ENCODE data around the gene RFTN1. TPM values are rescaled to one million over a fixed set of nuclear protein-coding genes. Genes with fewer than 3 reads are reported as not detected.

RFTN1 gene
- total and polyA plus RNA-seq, 2 donors (not counting 3 experiments of a cell fraction or from before 2014, with no cell fraction given), result 40.3 to 43.3 TPM

DNA sequence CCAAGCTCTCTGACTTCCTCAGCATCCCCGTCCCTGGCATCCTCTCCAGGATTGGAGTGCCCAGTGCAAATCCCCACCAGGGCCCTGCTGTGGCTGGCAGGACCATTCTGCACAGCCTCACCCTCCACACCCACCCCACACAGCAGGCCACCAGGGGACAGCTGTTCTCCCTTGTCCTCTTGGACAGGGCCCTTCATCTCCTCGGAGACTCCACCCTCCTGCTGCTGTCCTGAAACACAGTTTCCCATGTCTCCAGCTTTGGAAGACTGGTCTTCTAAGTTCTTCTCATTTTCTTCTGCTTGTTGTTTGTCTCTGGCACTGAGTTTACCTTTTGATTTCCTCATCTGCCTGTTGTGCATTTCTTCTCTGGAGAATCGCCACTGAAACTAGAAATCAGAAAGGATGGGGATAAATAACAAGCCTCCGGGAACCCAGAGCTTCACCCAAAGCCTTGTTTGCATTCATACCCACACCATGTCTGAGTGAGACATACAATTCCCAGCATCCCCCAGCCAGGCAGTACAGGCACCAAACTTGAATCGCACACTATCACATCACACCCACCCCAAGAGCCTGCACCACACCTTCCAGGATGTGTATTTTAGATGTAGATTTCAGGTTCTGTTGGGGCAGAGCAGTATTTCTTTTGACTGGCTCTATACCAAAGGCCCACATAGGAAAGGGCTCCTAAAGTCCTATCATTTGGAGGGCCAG, 196.5 kb downstream of the RFTN1 start:
- dilution Hi-C loops (cut with MboI; ENCODE audit: extremely low pct_ligation_motif_present, low sequenced_read_pairs), result no loop called here
- no peak for TF ChIP-seq POLR2A (IDR thresholded peaks at IDR 0.05; ENCODE audit: low read depth, low read length)
- no peak for TF ChIP-seq POLR2AphosphoS5 (IDR thresholded peaks at IDR 0.05; ENCODE audit: insufficient read depth, low read depth, low read length)
- TF ChIP-seq JUN (IDR thresholded peaks at IDR 0.05; ENCODE audit: borderline replicate concordance, insufficient read depth, insufficient read length, low read depth), result no peak
- TF ChIP-seq GATA2 (IDR thresholded peaks at IDR 0.05; ENCODE audit: insufficient read depth, insufficient read length, low read depth, low read length), result no peak
- TF ChIP-seq FOS (IDR thresholded peaks at IDR 0.05; ENCODE audit: borderline replicate concordance, insufficient read depth, low read length), result no peak
- TF ChIP-seq, protein P1, sequence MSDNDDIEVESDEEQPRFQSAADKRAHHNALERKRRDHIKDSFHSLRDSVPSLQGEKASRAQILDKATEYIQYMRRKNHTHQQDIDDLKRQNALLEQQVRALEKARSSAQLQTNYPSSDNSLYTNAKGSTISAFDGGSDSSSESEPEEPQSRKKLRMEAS (IDR thresholded peaks at IDR 0.05; ENCODE audit: insufficient read depth, insufficient read length), result no peak
- ChIA-PET POLR2A (no interaction called here), CTCF (interaction anchor here (1.6 kb wide), 1 partner anchor 26 kb away, joined by 8 read pairs; no protein-coding TSS in a partner anchor)
- Histone ChIP-seq H3K27me3 (ENCODE audit: control insufficient read depth in 2 of 2, insufficient read depth in 2 of 2, low read length in 2 of 2) (no peaks in the 10 kb centered on the region), H3K9me3 (replicated peaks; ENCODE audit: control insufficient read depth, insufficient read depth, low read length) (no peaks in the 10 kb centered on the region), H3K9ac (replicated peaks; ENCODE audit: extremely low read depth, insufficient read depth, low read length) (no peak overlapping the region), H3K36me3 (ENCODE audit: control insufficient read depth in 2 of 2, extremely low read depth in 1 of 2, insufficient read depth in 2 of 2, low read length in 2 of 2) (peaks cover 0 to 19% of the 10 kb centered on the region in 2 experiments), H3K4me2 (ENCODE audit: insufficient read depth, low read length) (no peak overlapping the region), H4K20me1 (replicated peaks; ENCODE audit: control insufficient read depth, extremely low read depth, insufficient read depth, low read length) (no peaks in the 10 kb centered on the region), H3K4me3 (replicated peaks in 1 of 3; ENCODE audit: insufficient read depth in 1 of 3, low read depth in 1 of 3, low read length in 3 of 3) (no peak overlapping the region), H3K4me1 (ENCODE audit: control insufficient read depth, extremely low read depth, insufficient read depth, low read length) (no peaks in the 10 kb centered on the region), H2AFZ (ENCODE audit: low read depth, low read length) (no peak overlapping the region), H3K27ac (ENCODE audit: insufficient read depth, low read depth, low read length) (no peak overlapping the region), H3K9me1 (replicated peaks; ENCODE audit: control insufficient read depth, extremely low read depth, insufficient read depth, low read length) (no peaks in the 10 kb centered on the region), H3K79me2 (ENCODE audit: control insufficient read depth, insufficient read depth, low read length) (no peaks in the 10 kb centered on the region)
- no TSS peak for BruUV-seq (replicated peaks)
- FAIRE-seq, result no peak
- DNase-seq (ENCODE audit: low read depth, low spot score), result no peak
- intact Hi-C loops (cut with micrococcal nuclease), result no loop called here

DNA sequence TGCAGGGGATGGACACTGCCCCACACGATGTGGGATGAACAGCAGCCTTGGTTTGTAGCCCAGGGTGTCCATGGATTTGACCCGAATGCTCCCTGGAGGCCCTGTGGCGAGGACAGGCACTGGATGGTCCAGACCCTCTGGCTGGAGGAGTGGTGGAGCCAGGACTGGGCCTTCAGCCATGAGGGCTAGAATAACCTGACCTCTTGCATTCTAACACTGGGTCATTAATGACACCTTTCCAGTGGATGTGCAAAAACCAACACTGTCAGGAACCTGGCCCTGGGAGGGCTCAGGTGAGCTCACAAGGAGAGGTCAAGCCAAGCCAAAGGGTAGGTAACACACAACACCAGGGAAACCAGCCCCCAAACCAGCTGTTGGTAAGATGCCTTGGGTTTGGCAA, 197.1 kb downstream of the RFTN1 start:
- no peaks in the 10 kb centered on the region for H3K9me1 ChIP-seq (replicated peaks; ENCODE audit: control insufficient read depth, extremely low read depth, insufficient read depth, low read length)
- H4K20me1 ChIP-seq (replicated peaks; ENCODE audit: control insufficient read depth, extremely low read depth, insufficient read depth, low read length), result no peaks in the 10 kb centered on the region
- no peaks in the 10 kb centered on the region for H3K9me3 ChIP-seq (replicated peaks; ENCODE audit: control insufficient read depth, insufficient read depth, low read length)
- POLR2A ChIA-PET, result no interaction called here
- no peak overlapping the region for H3K4me3 ChIP-seq (replicated peaks in 1 of 3; ENCODE audit: insufficient read depth in 1 of 3, low read depth in 1 of 3, low read length in 3 of 3)
- H3K27ac ChIP-seq (ENCODE audit: insufficient read depth, low read depth, low read length), result no peak overlapping the region
- peaks cover 0 to 16% of the 10 kb centered on the region in 2 experiments for H3K36me3 ChIP-seq (ENCODE audit: control insufficient read depth in 2 of 2, extremely low read depth in 1 of 2, insufficient read depth in 2 of 2, low read length in 2 of 2)
- dilution Hi-C loops (cut with MboI; ENCODE audit: extremely low pct_ligation_motif_present, low sequenced_read_pairs), result no loop called here
- CTCF ChIA-PET, result no interaction called here
- TF ChIP-seq JUN (IDR thresholded peaks at IDR 0.05; ENCODE audit: borderline replicate concordance, insufficient read depth, insufficient read length, low read depth) (no peak), CTCF (IDR thresholded peaks at IDR 0.05; ENCODE audit: extremely low read depth in 1 of 2, insufficient read depth in 1 of 2, low read depth in 1 of 2, low read length in 2 of 2) (no peak), POLR2A (IDR thresholded peaks at IDR 0.05; ENCODE audit: low read depth, low read length) (no peak), FOS (IDR thresholded peaks at IDR 0.05; ENCODE audit: borderline replicate concordance, insufficient read depth, low read length) (no peak), EZH2 (IDR thresholded peaks at IDR 0.05; ENCODE audit: borderline replicate concordance, low read depth, low read length, severe bottlenecking) (no peak), GATA2 (IDR thresholded peaks at IDR 0.05; ENCODE audit: insufficient read depth, insufficient read length, low read depth, low read length) (no peak)
- TF ChIP-seq, protein P1 (IDR thresholded peaks at IDR 0.05; ENCODE audit: insufficient read depth, insufficient read length), result no peak
- no TSS peak for BruUV-seq (replicated peaks)
- no peak overlapping the region for H2AFZ ChIP-seq (ENCODE audit: low read depth, low read length)
- no peaks in the 10 kb centered on the region for H3K4me1 ChIP-seq (ENCODE audit: control insufficient read depth, extremely low read depth, insufficient read depth, low read length)
- FAIRE-seq, result no peak
- H3K27me3 ChIP-seq (ENCODE audit: control insufficient read depth in 2 of 2, insufficient read depth in 2 of 2, low read length in 2 of 2), result no peaks in the 10 kb centered on the region
- no peak for DNase-seq (ENCODE audit: low read depth, low spot score)
- intact Hi-C loops (cut with micrococcal nuclease), result no loop called here
- H3K4me2 ChIP-seq (ENCODE audit: insufficient read depth, low read length), result no peak overlapping the region
- no peaks in the 10 kb centered on the region for H3K79me2 ChIP-seq (ENCODE audit: control insufficient read depth, insufficient read depth, low read length)
- H3K9ac ChIP-seq (replicated peaks; ENCODE audit: extremely low read depth, insufficient read depth, low read length), result no peak overlapping the region
